Vagina (tissue), 2 donors: ENCODE data around the gene KAZN.

Experiments used
- POLR2A ChIP-seq, 2 donors: fragments of 450-650 bp; IDR thresholded peaks; one replicate each; pipeline ENCODE4 v1.6.1; 2017; ENCODE audit warnings: antibody characterized with exemption in 2 of 2, mild to moderate bottlenecking in 2 of 2, moderate library complexity in 2 of 2
- POLR2AphosphoS5 ChIP-seq, 2 donors: sonication (generic); formaldehyde crosslinking; IDR thresholded peaks; one replicate each; pipeline ENCODE4 v1.9.0; 2017; ENCODE audit warnings: antibody characterized with exemption in 2 of 2, mild to moderate bottlenecking in 2 of 2, low read depth in 1 of 2; ENCODE audit not compliant: insufficient read depth in 1 of 2

GRCh38 chr1:14962407-14962806 is 363.9 kb downstream of the KAZN start:
- TF ChIP-seq POLR2AphosphoS5 (IDR thresholded peaks at IDR 0.05; ENCODE audit: insufficient read depth in 1 of 2, low read depth in 1 of 2) (no peak), POLR2A (IDR thresholded peaks at IDR 0.05) (no peak)
